Suppressor macrophage treated with lipopolysaccharide for 4 hours (primary cell): ENCODE measurements around the gene VASP.

Source experiments
- DNase-seq: peaks from one replicate; pipeline ENCODE4 v3.0.0-alpha.2; 2020

The VASP gene

GRCh38 chr19:45474606-45475521, 32.4 kb upstream of the VASP start:
- no peak for DNase-seq

- no peak for DNase-seq
Measured at GRCh38 chr19:45475537-45476291, 31.6 kb upstream of the VASP start.

- no peak for DNase-seq
Measured at GRCh38 chr19:45476304-45476703, 31.0 kb upstream of the VASP start.

DNA sequence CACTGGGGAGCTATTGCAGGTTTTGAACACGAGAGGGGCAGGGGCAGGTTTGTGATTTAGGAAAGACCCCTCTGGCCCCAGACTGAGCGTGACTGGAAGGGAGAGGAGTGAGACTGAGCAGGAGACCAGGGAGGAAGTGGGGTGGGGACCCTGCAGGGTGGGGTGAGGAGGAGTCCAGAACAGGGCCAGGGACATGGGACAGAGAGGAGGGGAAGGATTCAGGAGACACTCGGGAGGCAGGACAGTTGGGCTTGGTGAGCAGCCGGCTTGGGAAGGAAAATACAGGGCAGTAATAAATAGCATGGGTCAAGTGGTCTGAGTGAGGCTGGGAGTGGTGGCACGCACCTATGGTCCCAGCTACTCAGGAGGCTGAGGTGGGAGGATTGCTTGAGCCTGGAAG, 30.1 kb upstream of the VASP start:
- no peak for DNase-seq

DNA sequence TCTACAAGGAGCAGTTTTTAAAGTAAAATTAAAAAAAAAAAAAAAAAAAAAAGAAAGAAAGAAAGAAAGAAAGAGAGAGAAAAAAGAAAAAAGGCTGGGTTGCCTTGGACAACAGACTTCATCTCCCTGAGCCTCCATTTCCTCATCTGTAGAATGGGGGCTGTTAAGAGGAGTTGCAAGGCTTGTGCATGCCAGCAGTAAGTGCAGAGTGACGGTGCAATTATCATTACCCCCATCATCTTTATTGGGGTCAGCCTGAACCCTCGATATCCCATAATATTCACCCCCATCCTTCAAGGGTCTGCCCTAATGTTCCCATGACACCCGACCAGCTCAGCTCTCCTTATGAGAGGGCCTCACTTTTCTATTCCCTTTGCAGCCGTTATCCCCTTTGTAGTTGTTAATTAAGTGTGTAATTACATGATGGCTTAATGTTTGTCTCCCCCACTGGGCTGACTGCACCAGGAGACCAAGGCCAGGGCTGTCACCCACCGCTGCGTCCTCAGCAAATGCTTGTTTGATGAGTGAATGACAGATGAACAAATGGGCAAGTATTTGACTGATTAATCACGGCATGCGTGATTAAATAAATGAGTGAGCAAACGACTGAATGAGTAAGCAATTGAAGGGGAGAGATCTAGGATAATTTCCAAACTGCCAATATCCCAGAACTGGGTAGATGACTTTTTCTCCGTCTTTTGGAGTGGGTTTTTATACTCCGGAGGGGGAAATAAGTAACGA, 29.4 kb upstream of the VASP start:
- no peak for DNase-seq

DNA sequence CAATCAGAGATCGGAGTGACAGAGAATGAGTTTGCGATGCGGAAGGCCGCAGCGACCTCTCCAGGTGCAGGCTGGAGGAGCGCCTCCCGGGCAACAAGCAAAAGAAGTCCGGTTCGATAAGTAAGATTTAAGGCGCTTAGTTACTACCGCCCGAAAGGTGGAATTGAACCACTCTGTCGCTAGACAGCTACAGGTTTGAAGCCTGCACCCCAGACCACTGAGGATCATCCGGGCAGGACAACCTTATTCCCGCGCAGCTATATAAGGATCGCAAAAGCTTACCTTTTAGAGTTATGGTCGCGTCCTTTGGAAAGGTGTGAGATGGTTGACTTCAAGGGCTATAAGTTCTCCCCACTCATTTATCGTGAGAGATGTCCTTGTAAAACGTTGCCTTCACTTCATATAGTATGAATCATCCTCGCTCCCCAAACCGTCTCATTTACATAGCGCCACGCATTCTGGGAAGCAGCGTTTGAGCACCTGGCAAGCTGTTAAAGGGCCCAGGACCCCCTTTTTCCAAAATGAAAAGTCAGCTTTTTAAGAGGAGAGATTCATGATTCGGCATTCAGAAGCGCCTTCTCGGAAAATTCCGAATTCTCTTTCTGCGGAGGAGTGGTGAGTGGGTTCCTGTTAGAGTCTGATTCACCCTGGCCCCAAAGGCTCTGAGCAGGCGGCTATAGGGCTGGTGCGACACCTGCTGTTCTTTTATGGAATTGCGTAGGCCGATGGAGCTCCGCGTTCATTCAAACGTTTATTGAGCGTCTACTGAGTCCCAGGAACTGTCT, 28.6 kb upstream of the VASP start:
- peak; percentile 93 for DNase-seq

- DNase-seq, result no peak
Measured at GRCh38 chr19:45483033-45483432, 24.2 kb upstream of the VASP start.

DNA sequence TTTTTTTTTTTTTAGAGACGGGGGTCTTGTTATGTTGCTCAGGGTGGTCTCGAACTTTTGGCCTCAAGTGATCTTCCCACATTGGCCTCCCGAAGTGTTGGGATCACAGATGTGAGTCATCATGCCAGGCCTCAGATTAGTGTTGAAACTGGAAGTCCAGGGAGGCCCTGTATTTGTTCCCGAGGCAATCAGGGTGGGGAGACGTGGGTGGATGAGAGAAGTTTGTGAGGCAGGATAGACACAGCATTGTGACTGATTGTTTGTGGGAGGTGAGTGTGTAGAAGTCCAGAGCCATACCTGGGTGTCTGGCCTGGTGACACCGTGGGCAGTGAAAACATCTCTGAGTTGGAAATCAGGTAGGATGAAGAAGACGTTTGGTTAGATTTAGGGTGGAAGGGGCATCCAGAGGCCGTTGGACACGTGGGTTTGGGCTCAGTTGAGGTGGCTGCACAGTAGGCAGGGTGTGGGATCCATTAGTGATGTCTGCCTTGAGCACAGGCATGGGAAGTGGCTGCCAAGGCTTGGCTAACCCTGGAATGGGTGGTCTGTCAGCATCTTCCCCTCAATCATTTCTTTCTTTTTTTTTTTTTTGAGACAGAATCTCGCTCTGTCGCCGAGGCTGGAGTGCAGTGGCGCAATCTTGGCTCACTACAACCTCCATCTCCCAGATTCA, 22.9 kb upstream of the VASP start:
- peak; percentile 56 for DNase-seq

GRCh38 chr19:45485305-45486077, 21.8 kb upstream of the VASP start:
- DNase-seq, result peak; percentile 98

GRCh38 chr19:45488708-45489107, 18.6 kb upstream of the VASP start:
- DNase-seq, result no peak

- no peak for DNase-seq
Measured at GRCh38 chr19:45489216-45489855, 17.9 kb upstream of the VASP start.

GRCh38 chr19:45492137-45492626, 15.1 kb upstream of the VASP start:
- DNase-seq, result no peak

- no peak for DNase-seq
Measured at GRCh38 chr19:45492627-45493470, 14.4 kb upstream of the VASP start.

DNA sequence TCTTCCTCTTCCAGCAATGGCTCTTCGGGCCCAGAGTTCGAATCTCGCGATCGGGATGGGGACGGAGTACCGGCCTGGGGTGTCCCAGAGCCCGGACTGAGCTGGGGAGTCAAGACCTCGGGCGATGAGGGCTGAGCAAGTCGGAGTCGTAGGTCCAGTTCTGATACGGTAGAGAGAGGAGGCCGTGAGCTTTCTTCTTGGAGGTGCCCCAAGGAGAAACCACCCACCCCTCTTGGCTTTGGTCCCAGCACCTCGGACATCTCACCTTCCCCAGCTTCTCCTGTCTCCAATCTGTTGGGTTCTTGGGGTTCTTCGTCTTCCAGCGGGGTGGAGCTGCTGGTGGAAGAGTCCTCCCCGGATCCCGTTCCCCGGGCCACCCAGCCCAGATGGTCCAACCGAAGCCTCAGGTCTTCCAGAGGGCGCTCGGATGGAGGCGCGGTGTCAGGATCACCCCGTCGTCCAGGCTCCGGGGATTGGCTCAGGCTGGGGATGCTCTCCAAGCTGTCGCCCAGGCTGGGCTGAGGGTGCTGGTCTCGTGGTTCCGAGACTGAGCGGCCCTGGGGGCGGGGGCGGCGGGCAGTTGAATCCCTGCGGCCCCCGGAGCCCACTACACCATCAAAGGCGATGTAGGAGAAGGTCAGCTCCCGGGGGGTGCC, 12.9 kb upstream of the VASP start:
- no peak for DNase-seq

DNA sequence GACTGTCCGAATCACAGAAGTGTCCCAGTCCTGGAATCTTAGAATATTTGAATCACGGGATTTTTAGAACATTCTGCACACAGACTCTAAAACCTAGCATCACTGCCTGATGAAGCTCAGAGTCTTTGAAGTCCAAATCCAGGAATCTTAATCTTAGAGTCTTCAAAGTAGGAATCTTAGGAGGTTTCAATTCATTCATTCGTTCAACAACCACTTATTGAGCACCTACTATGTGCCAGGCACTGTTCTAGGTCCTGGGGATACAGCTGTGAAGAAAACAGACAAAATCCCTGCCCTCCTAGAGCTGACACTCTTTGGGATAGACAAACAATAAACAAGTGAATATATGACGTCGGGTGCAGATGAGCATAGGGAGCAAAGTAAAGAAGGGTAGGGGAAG, 12.1 kb upstream of the VASP start:
- no peak for DNase-seq

GRCh38 chr19:45496349-45496953, 10.8 kb upstream of the VASP start:
- no peak for DNase-seq

GRCh38 chr19:45497791-45498190, 9.5 kb upstream of the VASP start:
- no peak for DNase-seq

DNA sequence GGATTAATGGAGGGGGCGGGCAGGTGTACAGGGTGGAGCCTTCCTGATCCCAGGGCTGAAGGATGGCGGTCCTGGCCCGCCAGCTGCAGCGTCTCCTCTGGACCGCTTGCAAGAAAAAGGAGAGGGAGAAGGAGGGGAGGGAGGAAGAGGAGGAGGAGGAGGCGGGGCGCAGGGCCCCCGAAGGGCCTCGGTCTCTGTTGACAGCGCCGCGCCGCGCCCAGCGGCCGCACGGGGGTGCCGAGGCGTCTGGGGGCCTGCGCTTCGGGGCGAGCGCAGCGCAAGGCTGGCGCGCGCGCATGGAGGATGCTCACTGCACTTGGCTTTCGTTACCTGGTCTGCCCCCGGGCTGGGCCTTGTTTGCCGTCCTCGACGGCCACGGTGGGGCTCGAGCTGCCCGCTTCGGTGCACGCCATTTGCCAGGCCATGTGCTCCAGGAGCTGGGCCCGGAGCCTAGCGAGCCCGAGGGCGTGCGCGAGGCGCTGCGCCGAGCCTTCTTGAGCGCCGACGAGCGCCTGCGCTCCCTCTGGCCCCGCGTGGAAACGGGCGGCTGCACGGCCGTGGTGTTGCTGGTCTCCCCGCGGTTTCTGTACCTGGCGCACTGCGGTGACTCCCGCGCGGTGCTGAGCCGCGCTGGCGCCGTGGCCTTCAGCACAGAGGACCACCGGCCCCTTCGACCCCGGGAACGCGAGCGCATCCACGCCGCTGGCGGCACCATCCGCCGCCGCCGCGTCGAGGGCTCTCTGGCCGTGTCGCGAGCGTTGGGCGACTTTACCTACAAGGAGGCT, 8.7 kb upstream of the VASP start, which contains the start of gene PPM1N:
Gene PPM1N (plus strand): TSS at position 33 of the 785 bp plus-strand sequence. CDS start 30 bp downstream, at position 63.
- no peak for DNase-seq
